GM18507 (cell line): ENCODE data around the gene JAZF1.

ENCODE experiments used
- DNase-seq: peaks from one replicate; pipeline ENCODE4 v3.0.0; 2011; ENCODE audit warnings: low read depth; ENCODE audit not compliant: insufficient read length; ENCODE audit errors: extremely low spot score
- FAIRE-seq: peaks from 2 replicates; lab custom pipeline; 2011; peaks lifted over from hg19 to GRCh38; lab: Jason Lieb, UNC

Gene JAZF1

DNA sequence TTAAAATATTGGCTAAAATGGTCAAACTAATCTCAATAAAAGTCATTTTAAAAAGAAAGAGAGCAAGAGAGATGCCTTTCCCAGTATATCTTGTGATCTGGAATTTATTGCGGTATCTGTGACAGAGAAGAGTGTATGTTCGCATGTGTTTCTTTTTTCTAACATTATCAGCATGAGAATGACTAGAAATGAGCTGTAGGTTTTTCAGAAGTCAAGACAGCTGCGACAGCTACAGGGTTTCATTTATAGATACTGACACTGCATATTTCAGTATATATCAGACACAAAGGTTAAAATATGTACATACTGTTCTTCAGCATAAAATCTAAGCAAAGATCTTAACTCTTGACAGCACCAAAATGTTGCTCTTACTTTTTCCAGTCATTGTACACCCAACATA, 215.8 kb downstream of the JAZF1 start:
- DNase-seq, result no peak
- FAIRE-seq, result no peak

DNA sequence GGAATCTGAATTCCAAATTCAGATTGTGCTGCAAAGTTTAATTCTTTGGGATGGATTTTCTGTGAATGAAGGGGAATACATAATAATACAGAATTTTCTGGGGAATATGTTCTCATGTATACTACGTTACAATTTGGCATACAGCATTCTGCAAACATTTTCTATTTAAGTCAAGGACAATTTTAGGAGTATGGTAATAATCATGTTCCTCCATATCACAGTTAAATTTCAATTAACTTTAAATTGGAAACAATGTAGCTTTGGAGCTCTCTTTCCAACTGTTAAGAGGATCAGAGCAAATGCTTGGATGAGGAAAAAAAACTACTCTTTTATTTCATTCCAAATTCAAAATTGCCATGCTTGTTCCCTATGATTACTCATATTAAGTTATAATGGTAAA, 217.5 kb downstream of the JAZF1 start:
- FAIRE-seq, result no peak
- no peak for DNase-seq

GRCh38 chr7:27962273-27962672, 218.3 kb downstream of the JAZF1 start:
- DNase-seq (no peak), FAIRE-seq (no peak)

GRCh38 chr7:27961255-27961654, 219.3 kb downstream of the JAZF1 start:
- FAIRE-seq (no peak), DNase-seq (no peak)

DNA sequence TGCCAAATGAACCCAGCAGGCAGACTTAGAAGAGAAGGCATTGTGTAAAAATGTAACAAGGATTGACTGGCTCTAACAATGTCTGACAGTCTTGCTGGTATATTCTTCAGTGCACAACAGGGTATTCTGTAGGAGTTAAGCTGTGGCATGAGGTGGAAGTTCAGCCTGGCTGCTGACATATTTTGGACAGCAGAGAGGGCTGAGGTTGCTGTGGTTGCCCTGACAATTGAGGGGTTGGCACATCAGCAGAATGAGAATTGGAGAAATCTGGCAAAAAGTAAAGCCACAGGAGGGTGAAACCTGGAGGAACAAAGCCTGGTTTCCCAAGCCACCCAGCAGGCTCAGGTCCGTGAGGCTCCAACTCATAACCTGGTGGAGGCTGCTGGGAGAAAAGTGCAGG, 220.2 kb downstream of the JAZF1 start:
- FAIRE-seq (no peak), DNase-seq (no peak)

DNA sequence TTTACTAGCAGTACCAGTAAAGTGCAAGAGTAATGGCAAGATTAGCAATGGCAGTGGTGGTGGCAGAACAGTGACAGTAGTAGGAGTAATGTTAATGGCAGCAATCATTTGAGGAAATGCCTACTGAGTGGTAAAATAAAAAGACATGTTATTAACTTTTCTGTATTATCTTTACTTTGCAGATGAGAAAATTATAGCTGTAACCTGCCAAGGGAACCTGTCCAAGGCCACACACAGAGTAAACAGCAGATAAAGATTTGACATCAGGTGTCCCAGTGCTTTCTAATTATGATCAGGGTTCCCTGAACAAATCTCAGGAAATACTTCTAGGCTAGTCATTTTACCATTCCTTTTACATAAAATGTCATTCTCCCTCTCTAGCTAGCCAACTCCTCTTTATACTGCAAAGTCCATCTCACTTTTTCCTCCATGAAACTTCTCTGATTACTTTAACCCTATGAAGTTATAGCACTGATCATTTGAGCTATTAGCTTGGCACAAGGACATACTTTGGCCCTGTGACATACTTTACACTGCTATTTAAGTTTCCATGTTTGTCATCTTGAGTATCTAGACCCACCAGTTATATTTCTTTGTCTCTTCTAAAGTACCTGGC, 221.6 kb downstream of the JAZF1 start:
- no peak for DNase-seq
- no peak for FAIRE-seq

DNA sequence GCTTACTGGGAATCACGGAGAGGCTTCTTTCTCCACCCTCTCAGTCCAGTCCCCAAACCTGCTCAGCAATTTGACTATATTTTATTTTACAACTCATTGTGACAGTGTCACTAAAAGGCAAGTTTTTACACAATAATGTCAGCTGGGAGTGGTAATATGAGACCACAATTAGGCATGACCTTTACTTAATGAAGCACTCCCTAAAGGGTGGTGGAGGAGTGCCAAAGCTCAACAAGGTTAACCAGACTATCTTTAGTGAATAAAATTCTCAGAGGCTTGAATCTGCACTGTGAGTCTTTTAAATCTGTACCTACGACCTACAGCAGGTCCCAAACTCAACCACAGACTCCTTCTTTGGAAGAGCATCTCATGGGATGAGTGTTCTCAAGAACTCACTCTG, 225.0 kb downstream of the JAZF1 start:
- FAIRE-seq, result no peak

GRCh38 chr7:27955011-27955410, 225.6 kb downstream of the JAZF1 start:
- FAIRE-seq (no peak), DNase-seq (no peak)

More for the DNA sequence above, 225.0 kb downstream of the JAZF1 start:
- DNase-seq, result no peak

- FAIRE-seq, result no peak
- DNase-seq, result no peak
These were observed 226.8 kb downstream of the JAZF1 start for GRCh38 chr7:27953777-27954176.

DNA sequence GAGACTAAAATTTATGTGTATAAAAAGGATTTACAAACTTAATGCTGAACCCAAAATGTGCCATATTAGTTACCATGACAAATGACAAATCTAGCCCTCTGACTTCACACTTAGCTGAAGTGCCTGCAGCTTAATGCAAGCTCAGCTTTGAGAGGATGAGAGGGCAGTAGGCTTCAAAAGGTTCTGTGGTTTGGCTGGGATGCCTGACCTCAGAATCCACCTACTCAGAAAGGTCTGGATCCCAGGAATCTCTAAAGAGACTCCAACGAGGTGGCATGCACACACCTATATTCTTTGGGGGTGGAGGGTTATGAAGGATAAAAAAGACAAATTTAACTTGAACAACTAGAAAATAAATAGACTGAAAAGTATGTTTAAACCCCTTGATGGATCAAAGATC, 227.2 kb downstream of the JAZF1 start:
- DNase-seq, result no peak
- no peak for FAIRE-seq

- no peak for FAIRE-seq
These were observed 227.9 kb downstream of the JAZF1 start for GRCh38 chr7:27952456-27953285.

GRCh38 chr7:27950123-27950522, 230.5 kb downstream of the JAZF1 start:
- DNase-seq (no peak), FAIRE-seq (no peak)

More at GRCh38 chr7:27952456-27953285, 227.9 kb downstream of the JAZF1 start:
- no peak for DNase-seq

DNA sequence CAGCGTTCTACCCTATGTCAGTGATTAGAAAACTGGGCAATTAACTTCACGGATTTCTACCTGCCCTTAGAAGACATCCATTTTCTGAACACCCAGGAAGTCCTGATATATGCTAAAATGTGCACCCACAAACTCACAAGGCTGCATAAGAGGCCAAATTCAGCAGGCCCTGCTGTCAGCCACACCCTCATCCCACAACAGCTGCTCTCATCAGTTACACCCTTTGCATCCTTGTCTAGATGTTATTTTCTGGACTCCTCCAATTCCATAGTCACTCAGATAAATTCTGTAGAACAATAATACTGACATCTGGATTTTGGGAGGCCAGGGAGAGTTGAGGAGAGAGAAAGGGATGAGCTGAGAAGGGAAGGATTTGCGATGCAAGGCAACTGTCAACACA, 231.7 kb downstream of the JAZF1 start:
- DNase-seq (no peak), FAIRE-seq (no peak)

DNA sequence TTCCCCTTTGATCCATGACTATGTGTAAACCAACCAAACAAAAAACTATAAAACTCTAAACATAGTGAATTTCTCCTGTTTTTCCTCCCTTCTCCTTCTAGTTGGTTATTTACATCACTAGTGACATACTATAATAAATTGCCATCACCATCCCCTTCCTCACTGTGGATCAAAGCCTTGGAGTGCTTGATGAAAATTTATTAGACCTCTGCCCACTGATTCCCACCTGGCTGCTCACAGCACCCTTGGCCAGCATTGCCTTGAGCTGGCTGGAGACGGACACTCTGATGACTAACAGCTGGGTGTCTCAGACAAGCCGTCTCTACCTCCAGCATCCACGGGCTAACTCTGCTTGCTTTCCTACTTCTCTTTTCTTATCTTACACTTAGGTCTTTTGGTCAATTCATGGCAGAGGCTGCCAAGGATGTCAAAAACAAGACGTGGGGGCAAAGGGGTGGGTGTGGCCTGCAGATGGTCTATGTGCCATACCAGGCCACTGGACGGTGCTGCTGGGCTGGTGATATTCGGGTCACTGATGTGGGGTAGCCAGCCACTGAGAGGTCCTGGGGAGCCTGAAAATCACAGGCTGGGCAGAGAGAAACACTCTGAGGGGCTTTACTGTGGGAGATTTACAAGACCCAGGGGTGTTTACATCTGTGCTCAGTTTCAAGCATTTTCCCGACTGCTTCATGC, 232.9 kb downstream of the JAZF1 start:
- DNase-seq (no peak), FAIRE-seq (no peak)

GRCh38 chr7:27946351-27946750, 234.2 kb downstream of the JAZF1 start:
- FAIRE-seq (no peak), DNase-seq (no peak)

DNA sequence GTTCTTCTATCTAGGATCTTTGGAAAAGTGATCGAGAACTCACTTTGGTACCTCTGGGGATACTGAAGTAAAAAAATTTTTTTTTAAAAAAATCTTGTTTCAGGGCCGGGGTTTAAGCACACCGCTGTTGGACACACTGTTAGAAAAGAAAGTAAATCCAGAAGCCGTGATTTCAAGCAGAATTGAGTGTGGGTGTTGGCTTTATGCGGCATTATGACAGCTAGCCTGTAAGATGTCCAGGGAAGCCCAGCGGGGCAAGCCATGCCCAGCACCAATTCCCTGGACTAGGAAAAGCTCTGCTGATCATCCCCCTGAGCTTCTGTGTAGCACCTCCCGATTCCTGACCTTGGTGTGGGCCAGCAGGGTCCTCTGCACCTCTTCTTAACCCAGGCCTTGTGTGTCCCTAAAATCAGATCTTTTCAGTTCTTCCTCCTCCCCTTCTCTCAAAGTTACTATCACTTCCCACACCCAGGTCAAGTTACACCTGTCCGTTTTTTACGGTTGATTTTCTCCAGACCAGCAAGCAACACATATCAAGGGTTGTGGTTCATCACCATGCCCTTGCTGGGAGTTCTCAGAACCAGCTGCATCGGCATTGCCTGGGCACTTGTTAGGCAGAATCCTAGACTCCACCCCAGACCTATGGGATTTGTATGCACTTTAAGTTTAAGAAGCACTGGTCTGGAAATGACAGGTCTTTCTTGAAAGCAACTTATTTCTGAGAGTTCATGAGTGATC, 235.4 kb downstream of the JAZF1 start:
- no peak for FAIRE-seq
- no peak for DNase-seq

GRCh38 chr7:27944643-27945042, 236.0 kb downstream of the JAZF1 start:
- FAIRE-seq, result no peak
- no peak for DNase-seq

DNA sequence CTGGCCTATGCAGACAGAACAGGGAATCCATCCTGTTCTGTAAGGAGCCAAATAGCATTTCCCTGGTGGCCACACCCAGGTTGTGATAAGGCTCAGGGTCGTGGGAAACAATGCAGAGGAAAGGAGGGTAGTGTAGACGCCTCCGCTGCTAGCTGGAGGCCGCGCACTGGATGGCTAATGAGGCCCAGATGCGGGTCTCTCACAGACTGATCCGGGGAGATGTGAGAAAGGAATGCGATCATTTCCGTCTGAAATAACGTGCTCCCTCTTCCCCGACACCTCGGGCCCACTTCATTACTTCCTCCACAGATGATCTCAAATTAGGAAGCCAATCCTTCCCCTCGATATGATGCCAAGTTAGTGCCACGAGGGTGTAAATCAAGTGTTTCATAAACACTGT, 237.4 kb downstream of the JAZF1 start:
- DNase-seq (no peak), FAIRE-seq (no peak)

DNA sequence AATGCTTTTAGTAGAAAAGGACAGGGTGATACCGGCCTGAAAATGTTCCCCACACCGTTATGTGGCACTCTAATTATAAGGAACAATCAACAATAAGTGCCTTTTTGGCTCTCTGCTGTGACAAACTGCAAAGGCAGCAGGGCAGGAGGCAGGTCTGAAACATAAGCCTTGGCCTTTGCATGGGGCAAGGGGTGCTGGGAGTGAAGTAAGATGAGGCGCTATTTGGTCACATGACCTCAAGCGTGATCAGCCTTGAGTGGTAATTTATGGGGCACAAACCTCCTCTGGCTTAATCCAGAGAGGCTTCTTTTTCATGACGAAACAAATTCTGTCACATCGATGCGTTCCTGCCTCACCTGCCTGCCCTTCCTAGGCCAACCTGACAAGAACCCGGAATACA, 237.9 kb downstream of the JAZF1 start:
- no peak for DNase-seq
- FAIRE-seq, result no peak

DNA sequence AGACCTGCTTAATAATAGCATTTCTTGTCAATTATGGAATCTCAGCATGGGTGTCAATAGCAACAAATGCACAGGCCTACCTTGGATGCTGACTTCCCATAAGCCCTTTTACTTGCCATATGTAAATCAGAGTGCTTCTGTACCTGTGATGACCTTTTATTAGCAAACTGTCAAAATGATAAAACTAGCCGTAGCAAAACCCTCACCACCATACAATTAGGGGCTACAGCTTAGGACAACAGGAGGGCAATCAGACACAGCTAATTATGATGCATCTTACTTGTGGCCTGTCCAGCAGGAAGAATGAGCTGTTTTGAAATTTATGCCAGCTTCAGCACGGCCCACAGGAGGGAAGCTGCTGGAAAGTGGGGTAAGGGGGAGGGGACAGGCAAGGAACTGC, 239.1 kb downstream of the JAZF1 start:
- FAIRE-seq, result no peak

More for the DNA sequence above, 239.1 kb downstream of the JAZF1 start:
- no peak for DNase-seq
